EH (cell line): ENCODE results near the gene DSN1.

Experiments
- DNase-seq: peaks from one replicate; pipeline ENCODE4 v3.0.0-alpha.2; 2015; ENCODE audit warnings: low read depth

Gene DSN1

GRCh38 chr20:36754656-36755222 is 18.8 kb downstream of the DSN1 start:
- peak; percentile 79 for DNase-seq

- no peak for DNase-seq
Measured at GRCh38 chr20:36752582-36752981, 21.0 kb downstream of the DSN1 start.

GRCh38 chr20:36745927-36746659 is 27.5 kb downstream of the DSN1 start, which contains the start of gene NDRG3:
Gene NDRG3, minus strand, starts transcription at chr20:36746090. Its CDS starts 24,355 bp downstream, at chr20:36721735.
- peak; percentile 95 for DNase-seq

GRCh38 chr20:36745234-36745926 is 28.2 kb downstream of the DSN1 start:
- peak; percentile 13 for DNase-seq

GRCh38 chr20:36744764-36745191 is 28.8 kb downstream of the DSN1 start:
- DNase-seq: peak; percentile 69

- DNase-seq: no peak
Measured at GRCh38 chr20:36744243-36744642, 29.3 kb downstream of the DSN1 start.

GRCh38 chr20:36742558-36742957 is 31.0 kb downstream of the DSN1 start:
- DNase-seq: no peak

GRCh38 chr20:36741072-36741471 is 32.5 kb downstream of the DSN1 start:
- no peak for DNase-seq

GRCh38 chr20:36737183-36737499 is 36.4 kb downstream of the DSN1 start:
- no peak for DNase-seq

- DNase-seq: no peak
Measured at GRCh38 chr20:36736451-36737182, 36.9 kb downstream of the DSN1 start.

- DNase-seq: no peak
Measured at GRCh38 chr20:36732456-36732855, 41.1 kb downstream of the DSN1 start.

- DNase-seq: peak; percentile 28
Measured at GRCh38 chr20:36728986-36729385, 44.6 kb downstream of the DSN1 start.

GRCh38 chr20:36726168-36726567 is 47.4 kb downstream of the DSN1 start:
- DNase-seq: peak; percentile 15

- peak; percentile 16 for DNase-seq
Measured at GRCh38 chr20:36720510-36720909, 53.1 kb downstream of the DSN1 start.

GRCh38 chr20:36717657-36718056 is 55.9 kb downstream of the DSN1 start:
- DNase-seq: peak; percentile 11

GRCh38 chr20:36717021-36717420 is 56.5 kb downstream of the DSN1 start:
- DNase-seq: no peak

- DNase-seq: no peak
Measured at GRCh38 chr20:36712775-36713174, 60.8 kb downstream of the DSN1 start.

- DNase-seq: no peak
Measured at GRCh38 chr20:36709126-36709525, 64.4 kb downstream of the DSN1 start.

- no peak for DNase-seq
Measured at GRCh38 chr20:36703530-36703929, 70.0 kb downstream of the DSN1 start.
